OCI-LY1 (cell line): ENCODE measurements around the gene DCTN1.

Experiments
- H2AFZ ChIP-seq: fragments of 200-600 bp; sonication (generic), shearing (Covaris generic); 2 replicates; pipeline ENCODE4 v1.6.0; 2014; ENCODE audit warnings: antibody characterized with exemption, mild to moderate bottlenecking, low read length
- H3F3A ChIP-seq: fragments of 200-600 bp; sonication (generic), shearing (Covaris generic); 2 replicates; pipeline ENCODE4 v1.6.0; 2014; ENCODE audit warnings: mild to moderate bottlenecking, antibody characterized with exemption, low read length, moderate library complexity; ENCODE audit not compliant: insufficient read depth
- H3K27ac ChIP-seq: fragments of 200-600 bp; sonication (generic); 2 replicates; pipeline ENCODE4 v1.5.1; 2014; ENCODE audit warnings: low read length, mixed run types, mild to moderate bottlenecking, low read depth; ENCODE audit not compliant: poor library complexity, severe bottlenecking
- H3K27me3 ChIP-seq: fragments of 200-600 bp; sonication (generic); 2 replicates; pipeline ENCODE4 v1.6.0; 2014; ENCODE audit warnings: antibody characterized with exemption, mild to moderate bottlenecking, low read length, moderate library complexity; ENCODE audit not compliant: insufficient read depth
- H3K36me3 ChIP-seq: fragments of 200-600 bp; sonication (generic); 2 replicates; pipeline ENCODE4 v1.6.1; 2014; ENCODE audit warnings: mild to moderate bottlenecking, antibody characterized with exemption, low read length, moderate library complexity, mixed read lengths; ENCODE audit not compliant: insufficient read depth
- H3K4me1 ChIP-seq: fragments of 200-600 bp; sonication (generic); 2 replicates; pipeline ENCODE4 v1.5.1; 2014; ENCODE audit warnings: mild to moderate bottlenecking, low read length, moderate library complexity; ENCODE audit not compliant: insufficient read depth, severe bottlenecking
- H3K4me2 ChIP-seq: fragments of 200-600 bp; sonication (generic), shearing (Covaris generic); 2 replicates; pipeline ENCODE4 v1.6.1; 2014; ENCODE audit warnings: low read length
- H3K4me3 ChIP-seq: fragments of 200-600 bp; sonication (generic); 2 replicates; pipeline ENCODE4 v1.5.1; 2014; ENCODE audit warnings: low read length, low read depth, mild to moderate bottlenecking, mixed read lengths; ENCODE audit not compliant: poor library complexity, severe bottlenecking
- H3K79me2 ChIP-seq: fragments of 200-600 bp; shearing (Covaris generic); 2 replicates; pipeline ENCODE4 v1.6.1; 2016; ENCODE audit warnings: mixed run types, low read length, mixed read lengths; ENCODE audit not compliant: insufficient read depth
- H3K9ac ChIP-seq: fragments of 200-600 bp; sonication (generic), shearing (Covaris generic); 2 replicates; pipeline ENCODE4 v1.6.1; 2014; ENCODE audit warnings: mild to moderate bottlenecking, low read length, mixed read lengths
- H3K9me2 ChIP-seq: fragments of 200-600 bp; sonication (generic), shearing (Covaris generic); 2 replicates; pipeline ENCODE4 v1.6.1; 2014; ENCODE audit warnings: low read depth, mild to moderate bottlenecking, low read length, mixed read lengths
- H3K9me3 ChIP-seq: fragments of 200-600 bp; shearing (Covaris generic); 2 replicates; pipeline ENCODE4 v1.6.1; 2014; ENCODE audit warnings: low read length, mixed read lengths
- H4K20me1 ChIP-seq: fragments of 200-600 bp; sonication (generic), shearing (Covaris generic); 2 replicates; pipeline ENCODE4 v1.6.0; 2016; ENCODE audit warnings: mild to moderate bottlenecking, low read length; ENCODE audit not compliant: insufficient read depth
- CTCF ChIP-seq: fragments of 200-600 bp; sonication (generic), shearing (Covaris generic); IDR thresholded peaks from 2 replicates; pipeline ENCODE4 v1.5.1; 2017; ENCODE audit warnings: mild to moderate bottlenecking, antibody characterized with exemption, low read length, moderate library complexity, mixed read lengths
- EZH2 ChIP-seq: fragments of 200-600 bp; sonication (generic), shearing (Covaris generic); IDR thresholded peaks from 2 replicates; pipeline ENCODE4 v1.8.0; 2017; ENCODE audit warnings: borderline replicate concordance, mixed run types, mild to moderate bottlenecking, antibody characterized with exemption, low read length, moderate library complexity, mixed read lengths

Gene DCTN1

GRCh38 chr2:74381751-74382150 is 1.6 kb upstream of the DCTN1 start:
- no peak overlapping the region for H2AFZ ChIP-seq
- no peaks in the 10 kb centered on the region for H3F3A ChIP-seq
- no peak overlapping the region for H3K4me3 ChIP-seq
- H3K27ac ChIP-seq = no peak overlapping the region
- no peak overlapping the region for H3K4me2 ChIP-seq
- H3K36me3 ChIP-seq = peaks cover 20% of the 10 kb centered on the region; the same call in 1 of the 2 replicates
- peaks cover 11% of the 10 kb centered on the region for H3K4me1 ChIP-seq
- H3K9me2 ChIP-seq = no peaks in the 10 kb centered on the region
- no peaks in the 10 kb centered on the region for H3K27me3 ChIP-seq
- H3K79me2 ChIP-seq = no peaks in the 10 kb centered on the region
- H4K20me1 ChIP-seq = no peaks in the 10 kb centered on the region
- no peak overlapping the region for H3K9ac ChIP-seq
- no peaks in the 10 kb centered on the region for H3K9me3 ChIP-seq
- TF ChIP-seq EZH2 (no peak), CTCF (no peak)

GRCh38 chr2:74378007-74378406 is 2.1 kb downstream of the DCTN1 start:
- H3K9me3 ChIP-seq = no peaks in the 10 kb centered on the region
- peaks cover 26% of the 10 kb centered on the region; the same call in 1 of the 2 replicates for H3K36me3 ChIP-seq
- H3K4me1 ChIP-seq = peaks cover 17% of the 10 kb centered on the region
- no peaks in the 10 kb centered on the region for H3K27me3 ChIP-seq
- no peak for TF ChIP-seq CTCF
- no peak for TF ChIP-seq EZH2
- no peak overlapping the region for H3K4me2 ChIP-seq
- no peaks in the 10 kb centered on the region for H3F3A ChIP-seq
- no peaks in the 10 kb centered on the region for H3K9me2 ChIP-seq
- H3K27ac ChIP-seq = no peak overlapping the region
- H3K9ac ChIP-seq = no peak overlapping the region
- H3K4me3 ChIP-seq = no peak overlapping the region
- no peaks in the 10 kb centered on the region for H3K79me2 ChIP-seq
- no peak overlapping the region for H2AFZ ChIP-seq
- H4K20me1 ChIP-seq = no peaks in the 10 kb centered on the region

- no peaks in the 10 kb centered on the region for H3K27me3 ChIP-seq
- H3K36me3 ChIP-seq = peaks cover 19% of the 10 kb centered on the region; the same call in 1 of the 2 replicates
- peaks cover 17% of the 10 kb centered on the region for H3K4me1 ChIP-seq
- H3K9me3 ChIP-seq = no peaks in the 10 kb centered on the region
- H2AFZ ChIP-seq = no peak overlapping the region
- no peaks in the 10 kb centered on the region for H3K9me2 ChIP-seq
- H3K4me3 ChIP-seq = no peak overlapping the region
- H3K9ac ChIP-seq = no peak overlapping the region
- no peaks in the 10 kb centered on the region for H3K79me2 ChIP-seq
- TF ChIP-seq CTCF (no peak), EZH2 (no peak)
- H3K27ac ChIP-seq = no peak overlapping the region
- no peaks in the 10 kb centered on the region for H3F3A ChIP-seq
- no peaks in the 10 kb centered on the region for H4K20me1 ChIP-seq
- H3K4me2 ChIP-seq = no peak overlapping the region
Observed at GRCh38 chr2:74375838-74376237, 4.3 kb downstream of the DCTN1 start.
